Left kidney (tissue), 2 donors: ENCODE results near the gene STIMATE. TPM values are rescaled to one million over a fixed set of nuclear protein-coding genes. Genes with fewer than 3 reads are reported as not detected.

Experiments
- DNase-seq: peaks from one replicate; pipeline ENCODE4 v3.0.0-alpha.2; 2013
- polyA plus RNA-seq: library from polyadenylated mRNA; unstranded; fragments of 120-200 nt; gene quantifications from one replicate; pipeline ENCODE4 v1.2.1, GENCODE V29; 2013; ENCODE audit not compliant: insufficient read length

Gene STIMATE
- polyA plus RNA-seq, 1 donor = 17.6 TPM

DNA sequence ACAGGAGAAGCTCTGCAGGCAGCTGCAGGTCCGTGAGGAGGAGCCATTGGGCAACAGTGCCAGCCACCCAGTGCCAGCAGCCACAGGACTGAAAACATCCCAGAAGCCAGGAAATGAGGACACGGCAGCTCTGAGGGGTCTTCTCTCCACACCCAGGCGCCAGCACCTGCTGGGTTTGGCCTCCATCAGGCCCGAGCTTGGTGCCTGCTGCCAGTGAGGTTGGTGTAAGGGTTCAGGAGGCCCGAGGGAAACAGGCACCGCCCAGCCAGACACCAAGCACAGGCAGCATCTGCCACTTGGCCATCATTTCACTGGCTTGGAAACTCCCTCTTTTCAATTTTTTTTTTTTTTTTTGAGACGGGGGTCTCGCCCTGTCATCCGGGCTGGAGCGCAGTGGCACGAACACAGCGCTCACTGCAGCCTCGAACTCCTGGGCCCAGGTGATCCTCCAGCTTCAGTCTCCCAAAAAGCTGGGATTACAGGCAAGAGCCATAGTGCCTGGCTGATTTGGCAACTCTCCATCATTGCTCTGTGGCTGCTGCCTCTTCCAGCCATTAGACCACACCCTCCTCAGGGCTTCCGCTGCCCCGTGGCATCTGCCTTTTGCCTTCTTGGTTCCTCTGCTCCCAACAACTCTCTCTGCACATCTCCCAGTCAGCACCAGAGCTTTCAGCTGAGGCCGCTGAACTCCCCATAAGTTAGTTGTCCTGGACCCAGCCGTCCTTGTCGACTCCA, 104.2 kb downstream of the STIMATE start:
- no peak for DNase-seq

DNA sequence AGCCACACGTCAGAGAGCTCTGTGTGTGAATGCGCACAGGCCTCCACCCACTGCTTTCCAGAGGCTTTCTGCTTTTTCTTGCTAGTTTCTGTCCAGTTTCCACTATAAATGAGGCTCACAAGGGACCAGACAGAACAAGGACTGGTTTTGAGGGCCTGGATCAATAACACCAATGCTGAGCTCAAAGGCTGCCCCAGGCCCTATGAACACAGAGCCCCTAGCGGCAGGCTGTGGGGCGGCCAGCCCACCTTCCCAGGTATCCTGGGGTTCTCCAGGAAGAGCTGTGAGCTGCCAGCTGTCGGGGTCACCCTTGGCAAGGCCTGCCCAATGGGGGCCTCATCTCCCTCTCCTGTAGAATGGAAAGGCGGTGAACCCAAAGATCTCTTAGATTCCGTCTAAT, 104.9 kb downstream of the STIMATE start:
- no peak for DNase-seq

DNA sequence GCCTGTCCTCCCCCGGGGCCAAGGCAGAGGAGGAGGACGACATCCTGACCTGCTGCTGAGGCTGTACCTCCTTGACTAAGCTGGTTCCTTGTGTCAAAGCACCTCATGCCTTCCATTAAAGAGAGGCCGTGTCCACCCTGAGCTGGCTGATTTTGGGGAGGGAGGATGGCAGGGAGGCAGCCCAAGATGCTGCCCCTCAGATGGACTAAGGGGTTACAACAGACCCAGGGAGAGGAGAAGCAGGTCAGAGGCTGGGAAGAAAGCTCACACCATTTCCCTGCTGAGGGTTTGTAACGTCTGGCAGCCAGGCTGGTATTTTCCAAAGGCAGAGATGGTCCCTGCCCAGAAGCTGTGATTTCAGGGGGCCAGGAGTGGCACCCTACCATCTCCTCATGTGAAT, 105.4 kb downstream of the STIMATE start:
- DNase-seq = no peak

DNA sequence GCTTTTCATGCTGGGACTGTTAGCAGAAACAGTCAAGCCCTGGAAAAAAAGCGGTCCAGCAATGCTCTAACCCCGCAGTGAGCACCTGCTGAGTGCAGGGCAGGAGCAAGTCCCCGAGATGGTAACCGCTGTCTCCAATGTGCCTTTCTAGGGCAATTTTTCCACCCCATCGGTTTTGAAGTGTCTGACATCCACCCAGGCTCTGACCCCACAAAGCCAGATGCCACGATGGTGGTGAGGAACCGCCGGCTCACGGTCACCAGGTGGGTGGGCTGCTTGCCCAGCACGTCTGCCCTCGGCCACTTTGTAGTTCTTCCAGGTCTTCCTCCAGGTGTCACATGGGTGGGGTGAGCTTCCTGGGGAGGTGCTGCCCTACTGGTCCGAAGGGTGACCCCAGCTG, 106.0 kb downstream of the STIMATE start:
- no peak for DNase-seq

DNA sequence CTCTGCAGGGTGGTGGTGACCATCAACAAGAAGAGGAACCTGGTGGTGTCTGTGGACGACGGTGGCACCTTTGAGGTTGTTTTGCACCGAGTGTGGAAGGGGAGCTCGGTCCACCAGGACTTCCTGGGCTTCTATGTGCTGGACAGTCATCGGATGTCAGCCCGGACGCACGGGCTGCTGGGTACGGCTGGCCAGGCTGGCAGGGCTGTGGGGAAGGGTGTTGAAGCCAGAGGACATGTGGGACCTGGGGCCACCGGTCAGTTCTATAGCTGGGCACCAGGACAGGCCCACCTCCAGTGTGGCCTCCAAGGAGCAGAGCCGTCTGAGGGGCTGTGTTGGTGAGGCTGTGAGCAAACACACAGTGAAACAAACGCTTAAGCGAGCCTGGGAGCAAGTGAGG, 106.6 kb downstream of the STIMATE start:
- no peak for DNase-seq

DNA sequence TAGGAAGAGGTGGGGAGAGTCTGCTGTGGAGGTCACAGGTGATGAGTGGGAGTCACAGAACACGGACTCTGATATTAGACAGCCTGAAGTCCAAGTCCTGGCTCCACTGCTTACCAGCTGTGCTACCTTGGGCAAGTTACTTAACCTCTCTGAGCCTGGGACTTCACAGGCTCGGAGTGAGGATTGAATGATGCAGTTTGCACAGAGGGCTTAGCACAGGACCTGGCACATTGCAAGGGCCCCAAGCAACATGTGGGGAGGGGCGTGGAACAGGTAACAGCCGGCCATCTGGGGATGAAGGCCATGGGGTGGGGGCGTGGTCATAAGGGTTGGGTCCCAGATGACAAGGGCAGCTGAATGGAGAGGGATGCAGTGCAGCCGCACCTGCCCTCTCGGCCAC, 107.0 kb downstream of the STIMATE start:
- DNase-seq = no peak

DNA sequence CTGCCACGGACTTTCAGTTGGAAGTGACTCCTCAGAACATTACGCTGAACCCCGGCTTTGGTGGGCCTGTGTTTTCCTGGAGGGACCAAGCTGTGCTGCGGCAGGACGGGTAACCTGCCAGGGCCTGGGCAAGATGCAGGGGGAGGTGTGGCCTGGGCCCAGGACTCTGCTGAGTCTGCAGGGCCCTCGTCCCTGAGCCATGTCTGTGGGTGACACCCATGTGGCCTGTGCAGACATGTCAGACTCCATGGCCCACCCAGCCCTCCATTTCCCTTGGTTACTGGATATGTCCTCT, 107.7 kb downstream of the STIMATE start:
- DNase-seq = no peak

DNA sequence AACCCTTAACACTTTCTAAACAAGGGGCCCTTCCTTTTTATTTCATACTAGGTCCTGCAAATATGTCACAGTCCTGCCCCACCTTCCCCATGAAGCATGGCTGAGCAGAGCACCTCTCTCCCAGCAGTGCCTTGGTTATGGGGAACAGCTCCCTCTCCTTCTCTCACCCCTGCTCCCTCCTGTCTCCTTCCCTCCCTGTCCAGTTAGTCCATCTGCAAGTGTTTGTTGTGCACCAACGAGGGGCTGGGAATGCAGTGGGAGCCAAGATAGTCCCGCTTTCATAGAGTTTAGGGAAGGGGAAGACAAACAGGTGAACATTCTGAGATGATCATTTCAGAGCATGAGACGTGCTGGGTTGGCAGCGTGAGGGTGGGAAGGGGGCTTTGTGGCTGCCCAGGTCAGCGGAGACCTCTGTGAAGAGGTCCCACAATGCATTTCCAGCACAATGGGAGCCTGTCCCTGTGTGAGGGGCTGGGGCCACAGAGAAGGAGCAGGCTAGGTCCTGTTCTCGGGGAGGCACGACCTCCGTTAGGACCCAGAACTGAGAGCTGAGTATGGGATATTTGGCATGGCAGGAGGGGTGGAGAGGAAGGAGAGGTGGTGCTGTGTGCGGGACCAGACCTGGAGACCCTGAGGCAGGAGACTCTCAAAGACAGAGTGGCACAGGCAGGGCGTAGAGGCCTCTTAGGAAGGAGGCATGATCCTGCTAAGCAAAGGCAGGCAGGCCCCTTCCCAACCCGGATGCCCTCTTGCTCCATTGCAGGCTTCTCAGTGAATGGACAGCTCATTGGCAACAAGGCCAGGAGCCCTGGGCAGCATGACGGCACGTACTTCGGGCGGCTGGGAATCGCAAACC, 108.2 kb downstream of the STIMATE start:
- DNase-seq = no peak

DNA sequence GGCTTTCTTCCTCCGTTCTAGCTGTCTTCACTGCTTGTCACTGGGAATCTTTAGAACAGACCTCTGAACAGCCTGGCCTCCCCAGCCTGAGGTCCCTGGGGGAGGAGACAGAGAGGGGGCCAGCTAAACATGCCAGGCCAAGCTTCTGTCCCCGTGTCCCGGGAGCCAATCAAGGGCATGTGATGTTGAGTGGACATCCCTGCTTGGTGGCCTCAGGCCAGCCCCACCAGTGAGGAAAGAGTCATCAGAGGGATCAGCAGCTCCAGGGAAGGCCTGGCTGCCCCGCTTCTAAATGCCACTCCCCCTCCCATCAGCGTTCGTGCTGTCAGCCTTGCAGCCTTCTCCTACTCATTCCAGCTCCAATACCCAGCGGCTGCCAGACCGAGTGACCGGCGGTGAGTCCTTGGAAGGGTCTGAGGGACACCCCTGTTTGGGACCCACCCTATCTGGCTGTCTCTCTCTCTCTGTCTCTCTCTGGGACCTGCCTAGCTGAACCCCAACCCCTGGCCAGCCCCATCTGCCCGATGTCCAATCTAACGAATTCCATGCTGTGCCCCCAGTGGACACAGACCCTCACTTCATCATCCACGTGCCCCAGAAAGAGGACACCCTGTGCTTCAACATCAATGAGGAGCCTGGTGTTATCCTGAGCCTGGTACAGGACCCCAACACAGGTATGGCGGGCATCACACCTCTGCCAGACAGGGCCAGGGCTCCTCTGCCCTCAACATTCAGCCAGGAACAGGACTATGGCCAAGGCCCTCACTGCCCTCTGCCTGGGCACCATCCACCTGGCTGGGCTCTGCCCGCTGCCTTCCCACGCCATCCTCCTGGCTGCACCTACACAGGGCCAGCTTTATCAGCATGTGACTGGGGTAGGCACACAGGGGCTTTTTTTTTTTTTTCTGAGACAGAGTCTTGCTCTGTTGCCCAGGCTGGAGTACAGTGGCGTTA, 109.4 kb downstream of the STIMATE start:
- no peak for DNase-seq

DNA sequence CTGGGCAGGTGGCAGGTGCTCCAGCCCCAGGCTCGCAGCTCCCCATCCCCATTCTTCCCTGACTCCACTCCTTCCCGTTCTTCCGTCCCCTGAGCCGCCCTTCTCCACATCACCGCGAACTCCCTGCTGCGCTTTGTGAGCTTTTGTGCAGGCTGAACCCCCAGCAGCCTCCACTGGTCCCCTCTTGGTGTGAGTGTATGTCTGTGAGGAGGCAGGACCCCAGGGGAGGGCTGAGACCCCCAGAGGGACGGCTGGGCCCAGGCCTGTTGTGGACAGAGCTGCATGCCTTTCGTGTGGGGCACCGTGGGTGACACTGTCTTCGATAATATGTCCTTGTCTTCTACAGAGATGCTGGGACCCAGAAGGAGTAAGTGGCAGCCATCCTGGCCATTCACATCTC, 110.1 kb downstream of the STIMATE start:
- no peak for DNase-seq

Other genes starting within 250 kb of the STIMATE start
- gene PBRM1, start 211.6 kb downstream of the STIMATE start, polyA plus RNA-seq = 70.0 TPM
- gene GNL3, start 211.5 kb downstream of the STIMATE start, polyA plus RNA-seq = 113 TPM
- gene GLT8D1, start 191.8 kb downstream of the STIMATE start, polyA plus RNA-seq = 139 TPM
- gene SPCS1, start 191.4 kb downstream of the STIMATE start, polyA plus RNA-seq = 150 TPM
- gene NEK4, start 126.6 kb downstream of the STIMATE start, polyA plus RNA-seq = 31.5 TPM
- gene ITIH1, start 119.9 kb downstream of the STIMATE start, polyA plus RNA-seq = not detected
- gene ITIH3, start 102.8 kb downstream of the STIMATE start, polyA plus RNA-seq = 5.7 TPM
- gene ITIH4, start 66.9 kb downstream of the STIMATE start, polyA plus RNA-seq = 15.6 TPM
- 0.38 TPM for gene MUSTN1, start 62.5 kb downstream of the STIMATE start, polyA plus RNA-seq
- gene SFMBT1, start 148.5 kb upstream of the STIMATE start, polyA plus RNA-seq = 12.5 TPM
- gene RFT1, start 232.9 kb upstream of the STIMATE start, polyA plus RNA-seq = 25.1 TPM